Chondrocyte (in vitro differentiated cells): ENCODE measurements around the gene ZNF195. TPM values are rescaled to one million over a fixed set of nuclear protein-coding genes. Genes with fewer than 3 reads are reported as not detected.
"Not testable (repeated sequence)": the region's sequence is repeated elsewhere in the genome, so short reads cannot be mapped to it uniquely, and the experiment has no call there.

ENCODE experiments used
- DNase-seq: peaks from one replicate; pipeline ENCODE4 v3.0.0; 2021; ENCODE audit warnings: mixed read lengths, low spot score
- H3K27ac Mint-ChIP-seq: one replicate; pipeline ENCODE4 v1.8.0; 2021; ENCODE audit warnings: mild to moderate bottlenecking, moderate library complexity, mixed read lengths; ENCODE audit not compliant: unreplicated experiment
- H3K27me3 Mint-ChIP-seq: 2 replicates; pipeline ENCODE4 v1.8.0; 2021; ENCODE audit warnings: low read depth, mixed read lengths
- H3K36me3 Mint-ChIP-seq: 2 replicates; pipeline ENCODE4 v1.8.0; 2021; ENCODE audit warnings: low read depth, mixed read lengths
- H3K4me1 Mint-ChIP-seq: 2 replicates; pipeline ENCODE4 v1.8.0; 2021; ENCODE audit warnings: low read depth, mild to moderate bottlenecking, mixed read lengths
- H3K4me3 Mint-ChIP-seq: one replicate; pipeline ENCODE4 v1.8.0; 2021; ENCODE audit warnings: mild to moderate bottlenecking, moderate library complexity, mixed read lengths; ENCODE audit not compliant: unreplicated experiment
- H3K9me3 Mint-ChIP-seq: 2 replicates; pipeline ENCODE4 v1.8.0; 2021; ENCODE audit warnings: low read depth, mixed read lengths
- CTCF ChIP-seq: fragments of 200-600 bp; sonication (generic); IDR thresholded peaks from 2 replicates; pipeline ENCODE4 v1.5.0; 2021; ENCODE audit warnings: antibody characterized with exemption, mild to moderate bottlenecking, moderate library complexity
- total RNA-seq: library from RNA; stranded (reverse); gene quantifications from 3 replicates; pipeline ENCODE4 v1.2.1, GENCODE V29; 2021

The ZNF195 gene
- total RNA-seq, 1 donor from 2014 or later: 18.1 TPM

- not testable (repeated sequence) for H3K36me3 Mint-ChIP-seq, DNase-seq, H3K4me1 Mint-ChIP-seq, H3K27me3 Mint-ChIP-seq, H3K9me3 Mint-ChIP-seq, H3K27ac Mint-ChIP-seq, H3K4me3 Mint-ChIP-seq
Measured at GRCh38 chr11:3402181-3402860, 23.4 kb upstream of the ZNF195 start.

- H3K36me3 Mint-ChIP-seq, DNase-seq, H3K9me3 Mint-ChIP-seq, H3K4me1 Mint-ChIP-seq, H3K27ac Mint-ChIP-seq, H3K4me3 Mint-ChIP-seq, H3K27me3 Mint-ChIP-seq: not testable (repeated sequence)
Measured at GRCh38 chr11:3401052-3401451, 22.1 kb upstream of the ZNF195 start.

- H3K36me3 Mint-ChIP-seq, DNase-seq, H3K27me3 Mint-ChIP-seq, H3K9me3 Mint-ChIP-seq, H3K27ac Mint-ChIP-seq, H3K4me1 Mint-ChIP-seq, H3K4me3 Mint-ChIP-seq: not testable (repeated sequence)
Measured at GRCh38 chr11:3398509-3398908, 19.6 kb upstream of the ZNF195 start.

GRCh38 chr11:3398106-3398505, 19.2 kb upstream of the ZNF195 start:
- not testable (repeated sequence) for H3K9me3 Mint-ChIP-seq, DNase-seq, H3K4me1 Mint-ChIP-seq, H3K27ac Mint-ChIP-seq, H3K36me3 Mint-ChIP-seq, H3K27me3 Mint-ChIP-seq, H3K4me3 Mint-ChIP-seq

- H3K27ac Mint-ChIP-seq, H3K4me3 Mint-ChIP-seq, H3K4me1 Mint-ChIP-seq, DNase-seq, H3K36me3 Mint-ChIP-seq, H3K9me3 Mint-ChIP-seq: not testable (repeated sequence)
- peaks cover 13% of the 10 kb centered on the region for H3K27me3 Mint-ChIP-seq
Measured at GRCh38 chr11:3397210-3397609, 18.3 kb upstream of the ZNF195 start.

GRCh38 chr11:3395468-3395867, 16.5 kb upstream of the ZNF195 start:
- H3K4me3 Mint-ChIP-seq, H3K36me3 Mint-ChIP-seq, DNase-seq, H3K9me3 Mint-ChIP-seq, H3K4me1 Mint-ChIP-seq, H3K27ac Mint-ChIP-seq: not testable (repeated sequence)
- H3K27me3 Mint-ChIP-seq: peaks cover 13% of the 10 kb centered on the region

GRCh38 chr11:3394956-3395355, 16.0 kb upstream of the ZNF195 start:
- H3K4me3 Mint-ChIP-seq, DNase-seq, H3K27ac Mint-ChIP-seq, H3K9me3 Mint-ChIP-seq, H3K36me3 Mint-ChIP-seq, H3K4me1 Mint-ChIP-seq: not testable (repeated sequence)
- peaks cover 13% of the 10 kb centered on the region for H3K27me3 Mint-ChIP-seq

GRCh38 chr11:3393450-3393849, 14.5 kb upstream of the ZNF195 start:
- not testable (repeated sequence) for DNase-seq, H3K4me3 Mint-ChIP-seq, H3K27ac Mint-ChIP-seq, H3K9me3 Mint-ChIP-seq, H3K36me3 Mint-ChIP-seq, H3K4me1 Mint-ChIP-seq
- H3K27me3 Mint-ChIP-seq: peaks cover 13% of the 10 kb centered on the region

GRCh38 chr11:3382613-3383285, 3.8 kb upstream of the ZNF195 start:
- no peak for DNase-seq
- Mint-ChIP-seq H3K4me3 (no peak overlapping the region), H3K36me3 (peaks cover 7% of the 10 kb centered on the region), H3K27ac (no peak overlapping the region), H3K9me3 (peaks cover 10% of the 10 kb centered on the region), H3K4me1 (peaks cover 13% of the 10 kb centered on the region), H3K27me3 (peaks cover 3% of the 10 kb centered on the region)
- no peak for TF ChIP-seq CTCF
